Vagina (tissue), 2 donors: ENCODE results near the gene ZBED1.

ENCODE experiments used
- POLR2A ChIP-seq, 2 donors: fragments of 450-650 bp; IDR thresholded peaks; one replicate each; pipeline ENCODE4 v1.6.1; 2017; ENCODE audit warnings: antibody characterized with exemption in 2 of 2, mild to moderate bottlenecking in 2 of 2, moderate library complexity in 2 of 2
- TF ChIP-seq, protein P1 (sequence below), 3 experiments: fragments of 450-650 bp in 2 of 3; fragments of 200-600 bp in 1 of 3; sonication (generic) in 1 of 3; IDR thresholded peaks; one replicate each; pipeline ENCODE4 v1.5.1; 2017 to 2019; ENCODE audit warnings: antibody characterized with exemption in 3 of 3, mild to moderate bottlenecking in 2 of 3, moderate library complexity in 2 of 3

DNA sequence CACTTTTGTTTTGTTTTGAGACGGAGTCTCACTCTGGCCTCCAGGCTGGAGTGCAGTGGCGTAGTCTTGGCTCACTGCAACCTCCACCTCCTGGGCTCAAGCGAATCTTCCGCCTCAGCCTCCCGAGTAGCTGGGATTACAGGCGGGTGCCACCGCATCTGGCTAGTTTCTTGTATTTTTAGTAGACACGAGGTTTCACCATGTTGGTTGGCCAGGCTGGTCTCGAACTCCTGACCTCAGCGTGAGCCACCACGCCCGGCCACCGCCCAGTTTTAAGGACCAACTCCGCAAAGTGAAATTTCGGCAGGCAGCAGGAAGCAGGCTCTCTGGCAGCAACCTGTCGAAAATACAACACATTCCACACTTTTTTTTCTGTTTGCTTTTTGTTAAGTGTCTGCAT is 13.4 kb downstream of the ZBED1 start:
- TF ChIP-seq POLR2A (IDR thresholded peaks at IDR 0.05): no peak
- TF ChIP-seq, protein P1, sequence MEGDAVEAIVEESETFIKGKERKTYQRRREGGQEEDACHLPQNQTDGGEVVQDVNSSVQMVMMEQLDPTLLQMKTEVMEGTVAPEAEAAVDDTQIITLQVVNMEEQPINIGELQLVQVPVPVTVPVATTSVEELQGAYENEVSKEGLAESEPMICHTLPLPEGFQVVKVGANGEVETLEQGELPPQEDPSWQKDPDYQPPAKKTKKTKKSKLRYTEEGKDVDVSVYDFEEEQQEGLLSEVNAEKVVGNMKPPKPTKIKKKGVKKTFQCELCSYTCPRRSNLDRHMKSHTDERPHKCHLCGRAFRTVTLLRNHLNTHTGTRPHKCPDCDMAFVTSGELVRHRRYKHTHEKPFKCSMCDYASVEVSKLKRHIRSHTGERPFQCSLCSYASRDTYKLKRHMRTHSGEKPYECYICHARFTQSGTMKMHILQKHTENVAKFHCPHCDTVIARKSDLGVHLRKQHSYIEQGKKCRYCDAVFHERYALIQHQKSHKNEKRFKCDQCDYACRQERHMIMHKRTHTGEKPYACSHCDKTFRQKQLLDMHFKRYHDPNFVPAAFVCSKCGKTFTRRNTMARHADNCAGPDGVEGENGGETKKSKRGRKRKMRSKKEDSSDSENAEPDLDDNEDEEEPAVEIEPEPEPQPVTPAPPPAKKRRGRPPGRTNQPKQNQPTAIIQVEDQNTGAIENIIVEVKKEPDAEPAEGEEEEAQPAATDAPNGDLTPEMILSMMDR (IDR thresholded peaks at IDR 0.05): no peak
